ENCODE measurements around the gene FOXI2. TPM values are rescaled to one million over a fixed set of nuclear protein-coding genes. Genes with fewer than 3 reads are reported as not detected.

The FOXI2 gene
- total RNA-seq, 4 donors from 2014 or later, result 0.12 to 1.5 (median 0.56) TPM

GRCh38 chr10:127743205-127743604, 6.2 kb downstream of the FOXI2 start:
- WGBS, 2 donors, result 26 to 46% methylated on average over 3 of the region's 3 CpGs
- intact Hi-C loops (cut with DNase I), result no loop called here

GRCh38 chr10:127744956-127745355, 8.0 kb downstream of the FOXI2 start:
- peaks cover 0 to 7% (median 0%) of the 10 kb centered on the region in 3 donors for H3K9me3 ChIP-seq
- no peak for TF ChIP-seq CTCF (IDR thresholded peaks at IDR 0.05)
- no peak for TF ChIP-seq POLR2A (IDR thresholded peaks at IDR 0.05)
- no peak overlapping the region for H3K4me3 ChIP-seq
- H3K4me1 ChIP-seq, result peaks cover 0 to 7% (median 0%) of the 10 kb centered on the region in 3 donors
- H3K27me3 ChIP-seq, result peaks cover 0 to 14% (median 0%) of the 10 kb centered on the region in 4 donors
- intact Hi-C loops (cut with DNase I), result no loop called here
- no peaks in the 10 kb centered on the region for H3K36me3 ChIP-seq
- H3K27ac ChIP-seq, result no peak overlapping the region
- no peak for DNase-seq
- WGBS, 2 donors, result 64 to 76% methylated on average over 6 to 9 of the region's 9 CpGs

More at GRCh38 chr10:127743205-127743604, 6.2 kb downstream of the FOXI2 start:
- H3K36me3 ChIP-seq, result no peaks in the 10 kb centered on the region
- peaks cover 0 to 27% (median 0%) of the 10 kb centered on the region in 4 donors for H3K27me3 ChIP-seq
- TF ChIP-seq CTCF (IDR thresholded peaks at IDR 0.05) (no peak), POLR2A (IDR thresholded peaks at IDR 0.05) (no peak)
- H3K4me1 ChIP-seq, result peaks cover 0 to 20% (median 5%) of the 10 kb centered on the region in 3 donors
- H3K4me3 ChIP-seq, result no peak overlapping the region
- no peaks in the 10 kb centered on the region for H3K9me3 ChIP-seq
- DNase-seq, result no peak
- no peak overlapping the region for H3K27ac ChIP-seq

- 51 to 64% methylated on average over 6 of the region's 6 CpGs for WGBS, 2 donors
- H3K27ac ChIP-seq, result no peak overlapping the region
- intact Hi-C loops (cut with DNase I), result no loop called here
- H3K4me1 ChIP-seq, result no peaks in the 10 kb centered on the region
- DNase-seq, result no peak
- peaks cover 0 to 7% (median 0%) of the 10 kb centered on the region in 3 donors for H3K9me3 ChIP-seq
- peaks cover 0 to 5% (median 0%) of the 10 kb centered on the region in 4 donors for H3K27me3 ChIP-seq
- no peak for TF ChIP-seq CTCF (IDR thresholded peaks at IDR 0.05)
- no peak for TF ChIP-seq POLR2A (IDR thresholded peaks at IDR 0.05)
- H3K36me3 ChIP-seq, result no peaks in the 10 kb centered on the region
- H3K4me3 ChIP-seq, result no peak overlapping the region
Measured at GRCh38 chr10:127745861-127746260, 8.9 kb downstream of the FOXI2 start.

GRCh38 chr10:127755753-127756152, 18.8 kb downstream of the FOXI2 start:
- TF ChIP-seq CTCF (IDR thresholded peaks at IDR 0.05) (no peak), POLR2A (IDR thresholded peaks at IDR 0.05) (no peak)
- intact Hi-C loops (cut with DNase I), result no loop called here
- Histone ChIP-seq H3K36me3 (no peaks in the 10 kb centered on the region), H3K4me3 (no peak overlapping the region), H3K27ac (no peak overlapping the region), H3K4me1 (no peaks in the 10 kb centered on the region), H3K9me3 (no peaks in the 10 kb centered on the region), H3K27me3 (peaks cover 0 to 3% (median 0%) of the 10 kb centered on the region in 4 donors)
- WGBS, 2 donors, result 48 to 82% methylated on average over 1 to 3 of the region's 3 CpGs
- no peak for DNase-seq

- DNase-seq, result no peak
- H3K27me3 ChIP-seq, result peaks cover 0 to 3% (median 0%) of the 10 kb centered on the region in 4 donors
- no peak overlapping the region for H3K4me3 ChIP-seq
- intact Hi-C loops (cut with DNase I), result no loop called here
- no peaks in the 10 kb centered on the region for H3K9me3 ChIP-seq
- no peaks in the 10 kb centered on the region for H3K36me3 ChIP-seq
- no peak overlapping the region for H3K27ac ChIP-seq
- TF ChIP-seq CTCF (IDR thresholded peaks at IDR 0.05) (no peak), POLR2A (IDR thresholded peaks at IDR 0.05) (no peak)
- no peaks in the 10 kb centered on the region for H3K4me1 ChIP-seq
- 74 to 82% methylated on average over 2 of the region's 2 CpGs for WGBS, 2 donors
Measured at GRCh38 chr10:127756264-127756663, 19.3 kb downstream of the FOXI2 start.

Data from esophagus squamous epithelium (tissue), 5 donors.